ENCODE measurements around the gene DSCAML1. TPM values are rescaled to one million over a fixed set of nuclear protein-coding genes. Genes with fewer than 3 reads are reported as not detected.

Gene DSCAML1
- total and polyA plus RNA-seq, 5 donors from 2014 or later: 0.08 to 1.6 (median 0.30) TPM; not detected in 1

DNA sequence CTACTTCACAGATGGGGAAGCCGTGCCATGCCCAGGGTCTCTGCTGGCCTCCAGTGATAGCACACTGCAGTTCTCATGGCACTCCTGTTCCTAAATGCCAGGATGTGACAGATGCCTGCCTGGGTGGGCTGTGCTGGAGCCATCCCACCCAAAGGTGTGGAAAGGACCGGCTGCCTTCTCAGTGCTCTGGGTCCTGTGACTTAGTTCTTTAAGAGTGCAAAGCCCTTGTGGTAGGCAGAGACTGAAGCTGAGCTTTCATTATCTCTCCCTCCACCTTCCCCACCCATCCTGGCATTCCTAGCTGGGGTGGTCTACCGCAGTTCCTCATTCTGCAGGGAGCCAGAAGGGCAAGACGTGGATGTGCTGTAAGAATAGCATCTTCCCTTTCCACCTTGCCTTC lies 319.3 kb downstream of the DSCAML1 start:
- no peak for DNase-seq
- H3K36me3 Mint-ChIP-seq: peaks cover 4% of the 10 kb centered on the region
- no peak overlapping the region for H3K4me3 Mint-ChIP-seq
- Histone ChIP-seq H3K27me3 (ENCODE audit: control insufficient read depth, insufficient read depth, low read length) (no peaks in the 10 kb centered on the region), H3K36me3 (ENCODE audit: control insufficient read depth, insufficient read depth, low read length) (no peaks in the 10 kb centered on the region), H3K27ac (ENCODE audit: insufficient read depth, low read length, poor library complexity, severe bottlenecking) (no peak overlapping the region), H3K9me3 (ENCODE audit: control insufficient read depth in 2 of 2, low read length in 2 of 2) (no peaks in the 10 kb centered on the region), H3K4me1 (ENCODE audit: control insufficient read depth, insufficient read depth, low read length, poor library complexity, severe bottlenecking) (no peaks in the 10 kb centered on the region), H3K4me3 (ENCODE audit: low read depth, low read length) (no peak overlapping the region)
- no peak overlapping the region for H3K27ac Mint-ChIP-seq
- peaks cover 0 to 2% (median 0%) of the 10 kb centered on the region in 4 donors for H3K4me1 Mint-ChIP-seq
- H3K9me3 Mint-ChIP-seq: no peaks in the 10 kb centered on the region
- no peak for ATAC-seq (ENCODE audit: low read depth in 2 of 2)
- peaks cover 6% of the 10 kb centered on the region for H3K27me3 Mint-ChIP-seq

DNA sequence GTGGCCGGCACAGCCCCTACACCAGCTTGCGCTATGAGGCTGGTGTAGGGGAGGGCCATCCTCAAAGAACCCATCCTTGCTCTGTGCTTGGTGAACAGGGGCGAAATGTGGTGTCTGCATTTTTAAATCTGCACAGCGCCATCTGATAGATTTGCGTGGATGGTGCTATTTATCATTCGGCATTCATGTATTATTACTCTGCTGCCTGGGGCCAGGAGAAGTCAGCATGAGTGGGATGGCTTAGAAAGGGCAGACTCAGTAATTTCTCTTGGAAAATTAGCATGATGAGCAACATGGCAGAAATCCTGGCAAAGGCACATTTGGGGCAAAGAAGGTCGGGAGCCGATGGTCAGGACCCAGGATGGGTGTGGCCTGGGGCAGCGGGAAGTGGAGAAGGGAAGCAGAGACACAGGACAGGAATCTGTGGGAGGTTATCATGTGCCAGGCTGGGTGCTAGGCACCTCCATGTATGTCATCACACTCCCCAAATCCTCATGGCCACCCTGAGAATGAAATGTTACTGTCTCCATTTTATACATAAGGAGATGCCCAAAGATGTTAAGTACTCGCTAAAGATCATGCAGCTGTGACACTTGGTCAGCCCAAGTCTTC lies 320.4 kb downstream of the DSCAML1 start:
- no peak overlapping the region for H3K4me3 ChIP-seq (ENCODE audit: low read depth, low read length)
- no peaks in the 10 kb centered on the region for H3K36me3 ChIP-seq (ENCODE audit: control insufficient read depth, insufficient read depth, low read length)
- Mint-ChIP-seq H3K9me3 (no peaks in the 10 kb centered on the region), H3K27me3 (peaks cover 6% of the 10 kb centered on the region), H3K4me1 (peaks cover 0 to 2% (median 0%) of the 10 kb centered on the region in 4 donors), H3K4me3 (no peak overlapping the region), H3K27ac (no peak overlapping the region), H3K36me3 (peaks cover 4% of the 10 kb centered on the region)
- no peaks in the 10 kb centered on the region for H3K27me3 ChIP-seq (ENCODE audit: control insufficient read depth, insufficient read depth, low read length)
- DNase-seq: no peak
- no peak overlapping the region for H3K27ac ChIP-seq (ENCODE audit: insufficient read depth, low read length, poor library complexity, severe bottlenecking)
- ATAC-seq (ENCODE audit: low read depth in 2 of 2): no peak
- H3K4me1 ChIP-seq (ENCODE audit: control insufficient read depth, insufficient read depth, low read length, poor library complexity, severe bottlenecking): no peaks in the 10 kb centered on the region
- no peaks in the 10 kb centered on the region for H3K9me3 ChIP-seq (ENCODE audit: control insufficient read depth in 2 of 2, low read length in 2 of 2)

- H3K36me3 ChIP-seq (ENCODE audit: control insufficient read depth, insufficient read depth, low read length): no peaks in the 10 kb centered on the region
- H3K27ac ChIP-seq (ENCODE audit: insufficient read depth, low read length, poor library complexity, severe bottlenecking): no peak overlapping the region
- H3K27me3 ChIP-seq (ENCODE audit: control insufficient read depth, insufficient read depth, low read length): no peaks in the 10 kb centered on the region
- Mint-ChIP-seq H3K36me3 (peaks cover 4% of the 10 kb centered on the region), H3K27me3 (peaks cover 6% of the 10 kb centered on the region), H3K27ac (no peak overlapping the region), H3K9me3 (no peaks in the 10 kb centered on the region), H3K4me1 (peaks cover 0 to 2% (median 0%) of the 10 kb centered on the region in 4 donors), H3K4me3 (no peak overlapping the region)
- H3K9me3 ChIP-seq (ENCODE audit: control insufficient read depth in 2 of 2, low read length in 2 of 2): no peaks in the 10 kb centered on the region
- ATAC-seq (ENCODE audit: low read depth in 2 of 2): no peak
- no peak for DNase-seq
- no peaks in the 10 kb centered on the region for H3K4me1 ChIP-seq (ENCODE audit: control insufficient read depth, insufficient read depth, low read length, poor library complexity, severe bottlenecking)
- no peak overlapping the region for H3K4me3 ChIP-seq (ENCODE audit: low read depth, low read length)
Observed at GRCh38 chr11:117475716-117476530, 321.1 kb downstream of the DSCAML1 start.

DNA sequence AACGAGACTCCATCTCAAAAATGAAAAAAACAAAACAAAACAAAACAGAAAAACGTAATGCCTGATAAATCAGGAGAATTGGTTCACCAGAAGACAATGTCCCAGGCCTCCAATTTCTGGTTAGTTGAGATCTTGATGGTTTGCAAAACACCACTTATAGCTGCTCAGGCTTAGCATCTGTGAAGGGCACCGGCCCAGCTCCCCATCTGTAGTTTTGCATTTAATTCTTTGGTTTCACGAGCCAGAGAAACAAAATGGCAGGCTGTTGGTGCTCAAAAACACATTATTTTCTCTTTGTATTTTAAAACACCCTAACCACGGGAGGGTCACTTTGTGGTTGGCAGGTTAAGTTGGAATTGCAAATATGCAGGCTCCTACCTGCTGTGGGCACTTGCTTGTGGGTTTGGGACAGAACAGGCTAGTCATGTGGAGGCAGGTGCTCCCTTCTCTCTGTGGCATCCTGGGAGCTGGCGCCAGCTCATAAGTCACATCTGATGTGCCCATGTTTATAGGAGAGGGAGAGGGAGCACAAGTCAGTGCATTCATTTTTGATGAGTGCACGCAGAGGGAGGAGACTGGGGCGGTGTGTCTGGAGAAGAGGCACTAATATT lies 323.4 kb downstream of the DSCAML1 start:
- Mint-ChIP-seq H3K27me3 (peaks cover 6% of the 10 kb centered on the region), H3K4me3 (no peak overlapping the region), H3K27ac (no peak overlapping the region), H3K36me3 (peaks cover 4% of the 10 kb centered on the region), H3K9me3 (no peaks in the 10 kb centered on the region), H3K4me1 (peaks cover 0 to 2% (median 0%) of the 10 kb centered on the region in 4 donors)
- ATAC-seq (ENCODE audit: low read depth in 2 of 2) (no peak), DNase-seq (no peak)
- Histone ChIP-seq H3K36me3 (ENCODE audit: control insufficient read depth, insufficient read depth, low read length) (no peaks in the 10 kb centered on the region), H3K4me1 (ENCODE audit: control insufficient read depth, insufficient read depth, low read length, poor library complexity, severe bottlenecking) (no peaks in the 10 kb centered on the region), H3K9me3 (ENCODE audit: control insufficient read depth in 2 of 2, low read length in 2 of 2) (no peaks in the 10 kb centered on the region), H3K27ac (ENCODE audit: insufficient read depth, low read length, poor library complexity, severe bottlenecking) (no peak overlapping the region), H3K4me3 (ENCODE audit: low read depth, low read length) (no peak overlapping the region), H3K27me3 (ENCODE audit: control insufficient read depth, insufficient read depth, low read length) (no peaks in the 10 kb centered on the region)

GRCh38 chr11:117471776-117472175 lies 325.2 kb downstream of the DSCAML1 start:
- Mint-ChIP-seq H3K27me3 (no peaks in the 10 kb centered on the region), H3K9me3 (no peaks in the 10 kb centered on the region), H3K36me3 (peaks cover 4% of the 10 kb centered on the region), H3K27ac (peak overlapping the region in 1 of 3 donors; percentile 38), H3K4me1 (peaks cover 0 to 2% (median 0%) of the 10 kb centered on the region in 4 donors), H3K4me3 (no peak overlapping the region)
- Histone ChIP-seq H3K9me3 (ENCODE audit: control insufficient read depth in 2 of 2, low read length in 2 of 2) (no peaks in the 10 kb centered on the region), H3K4me3 (ENCODE audit: low read depth, low read length) (no peak overlapping the region), H3K36me3 (ENCODE audit: control insufficient read depth, insufficient read depth, low read length) (no peaks in the 10 kb centered on the region), H3K4me1 (ENCODE audit: control insufficient read depth, insufficient read depth, low read length, poor library complexity, severe bottlenecking) (no peaks in the 10 kb centered on the region), H3K27ac (ENCODE audit: insufficient read depth, low read length, poor library complexity, severe bottlenecking) (no peak overlapping the region), H3K27me3 (ENCODE audit: control insufficient read depth, insufficient read depth, low read length) (no peaks in the 10 kb centered on the region)
- DNase-seq: no peak
- ATAC-seq (ENCODE audit: low read depth in 2 of 2): no peak

DNA sequence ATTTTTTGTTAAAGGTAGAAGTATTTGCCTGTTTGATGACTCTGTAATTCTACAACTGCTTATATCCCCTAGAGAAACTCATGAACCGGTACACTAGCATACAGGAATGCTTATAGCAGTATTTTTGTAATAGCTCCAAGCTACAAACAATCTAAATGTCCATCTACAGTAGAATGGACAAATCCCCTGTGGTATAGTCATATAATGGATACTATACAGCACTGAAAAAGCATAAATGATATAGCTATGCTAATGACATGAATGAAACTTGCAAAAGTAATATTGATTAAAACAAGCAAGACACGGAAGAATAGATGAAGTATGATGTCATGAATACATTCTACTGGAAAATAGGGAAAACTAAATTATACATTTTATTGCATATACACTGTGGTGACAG lies 326.4 kb downstream of the DSCAML1 start:
- Histone ChIP-seq H3K27ac (ENCODE audit: insufficient read depth, low read length, poor library complexity, severe bottlenecking) (no peak overlapping the region), H3K4me1 (ENCODE audit: control insufficient read depth, insufficient read depth, low read length, poor library complexity, severe bottlenecking) (no peaks in the 10 kb centered on the region), H3K36me3 (ENCODE audit: control insufficient read depth, insufficient read depth, low read length) (no peaks in the 10 kb centered on the region), H3K4me3 (ENCODE audit: low read depth, low read length) (no peak overlapping the region), H3K9me3 (ENCODE audit: control insufficient read depth in 2 of 2, low read length in 2 of 2) (no peaks in the 10 kb centered on the region), H3K27me3 (ENCODE audit: control insufficient read depth, insufficient read depth, low read length) (no peaks in the 10 kb centered on the region)
- DNase-seq: no peak
- no peak overlapping the region for H3K27ac Mint-ChIP-seq
- peaks cover 0 to 2% (median 0%) of the 10 kb centered on the region in 4 donors for H3K4me1 Mint-ChIP-seq
- ATAC-seq (ENCODE audit: low read depth in 2 of 2): no peak
- H3K4me3 Mint-ChIP-seq: no peak overlapping the region
- peaks cover 2% of the 10 kb centered on the region for H3K27me3 Mint-ChIP-seq
- H3K36me3 Mint-ChIP-seq: no peaks in the 10 kb centered on the region
- no peaks in the 10 kb centered on the region for H3K9me3 Mint-ChIP-seq

DNA sequence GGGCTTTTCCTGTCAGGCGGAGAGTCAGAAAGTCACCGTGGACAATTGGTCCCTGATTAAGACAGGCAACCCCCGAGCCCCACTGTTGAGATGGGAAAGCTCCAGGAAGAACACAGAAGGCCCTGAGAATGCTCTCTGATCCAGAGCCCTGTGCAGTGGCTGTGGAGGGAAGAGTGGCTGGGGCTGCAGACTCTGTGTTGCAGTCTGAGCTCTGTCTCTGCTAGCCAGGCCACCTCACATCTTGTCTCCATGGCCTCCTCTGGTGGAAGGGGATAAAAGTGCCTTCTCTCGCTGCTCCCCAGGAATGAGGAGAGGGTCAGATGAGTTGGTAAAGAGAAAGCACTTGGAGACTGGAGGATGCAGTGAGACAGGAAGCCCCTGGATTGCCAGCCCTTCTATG lies 328.1 kb downstream of the DSCAML1 start:
- Histone ChIP-seq H3K36me3 (ENCODE audit: control insufficient read depth, insufficient read depth, low read length) (no peaks in the 10 kb centered on the region), H3K27me3 (ENCODE audit: control insufficient read depth, insufficient read depth, low read length) (no peaks in the 10 kb centered on the region), H3K9me3 (ENCODE audit: control insufficient read depth in 2 of 2, low read length in 2 of 2) (no peaks in the 10 kb centered on the region), H3K4me1 (ENCODE audit: control insufficient read depth, insufficient read depth, low read length, poor library complexity, severe bottlenecking) (no peaks in the 10 kb centered on the region), H3K4me3 (ENCODE audit: low read depth, low read length) (no peak overlapping the region), H3K27ac (ENCODE audit: insufficient read depth, low read length, poor library complexity, severe bottlenecking) (no peak overlapping the region)
- no peak for ATAC-seq (ENCODE audit: low read depth in 2 of 2)
- H3K27me3 Mint-ChIP-seq: peaks cover 6% of the 10 kb centered on the region
- no peak overlapping the region for H3K4me3 Mint-ChIP-seq
- peaks cover 4% of the 10 kb centered on the region for H3K36me3 Mint-ChIP-seq
- H3K27ac Mint-ChIP-seq: peak overlapping the region in 1 of 3 donors; percentile 57
- no peak for DNase-seq
- no peaks in the 10 kb centered on the region for H3K9me3 Mint-ChIP-seq
- H3K4me1 Mint-ChIP-seq: no peaks in the 10 kb centered on the region
